ENCODE measurements around the gene HDAC9.
"Not testable (repeated sequence)": the region's sequence is repeated elsewhere in the genome, so short reads cannot be mapped to it uniquely, and the experiment has no call there.

HDAC9 gene

GRCh38 chr7:19020711-19021110 lies 525.2 kb downstream of the HDAC9 start:
- H3K4me1 ChIP-seq (ENCODE audit: control insufficient read depth, insufficient read depth, low read length), result peaks cover 8% of the 10 kb centered on the region; the same call in 1 of the 2 replicates
- H3K36me3 ChIP-seq (ENCODE audit: control insufficient read depth, insufficient read depth, low read length), result no peaks in the 10 kb centered on the region
- H3K4me3 ChIP-seq (ENCODE audit: low read depth, low read length), result no peak overlapping the region
- peak overlapping the region; percentile 32 for H3K27ac ChIP-seq (ENCODE audit: low read depth, low read length)
- H3K9me3 ChIP-seq (ENCODE audit: control insufficient read depth, insufficient read depth, low read length), result no peaks in the 10 kb centered on the region
- H3K9ac ChIP-seq (ENCODE audit: low read depth, low read length), result no peak overlapping the region
- H3K27me3 ChIP-seq (ENCODE audit: control insufficient read depth, insufficient read depth, low read length), result no peaks in the 10 kb centered on the region

- Histone ChIP-seq H3K9ac (ENCODE audit: low read depth, low read length) (no peak overlapping the region), H3K36me3 (ENCODE audit: control insufficient read depth, insufficient read depth, low read length) (no peaks in the 10 kb centered on the region), H3K4me1 (ENCODE audit: control insufficient read depth, insufficient read depth, low read length) (peaks cover 8% of the 10 kb centered on the region; the same call in 1 of the 2 replicates), H3K27ac (ENCODE audit: low read depth, low read length) (no peak overlapping the region), H3K9me3 (ENCODE audit: control insufficient read depth, insufficient read depth, low read length) (no peaks in the 10 kb centered on the region), H3K27me3 (ENCODE audit: control insufficient read depth, insufficient read depth, low read length) (no peaks in the 10 kb centered on the region), H3K4me3 (ENCODE audit: low read depth, low read length) (no peak overlapping the region)
Observed at GRCh38 chr7:19023477-19023876, 527.9 kb downstream of the HDAC9 start.

- Histone ChIP-seq H3K4me3 (ENCODE audit: low read depth, low read length) (no peak overlapping the region), H3K4me1 (ENCODE audit: control insufficient read depth, insufficient read depth, low read length) (peaks cover 8% of the 10 kb centered on the region; the same call in 1 of the 2 replicates), H3K27me3 (ENCODE audit: control insufficient read depth, insufficient read depth, low read length) (no peaks in the 10 kb centered on the region), H3K9ac (ENCODE audit: low read depth, low read length) (no peak overlapping the region), H3K9me3 (ENCODE audit: control insufficient read depth, insufficient read depth, low read length) (no peaks in the 10 kb centered on the region), H3K36me3 (ENCODE audit: control insufficient read depth, insufficient read depth, low read length) (no peaks in the 10 kb centered on the region), H3K27ac (ENCODE audit: low read depth, low read length) (no peak overlapping the region)
Observed at GRCh38 chr7:19024261-19024660, 528.7 kb downstream of the HDAC9 start.

GRCh38 chr7:19026888-19027287 lies 531.3 kb downstream of the HDAC9 start:
- Histone ChIP-seq H3K36me3 (ENCODE audit: control insufficient read depth, insufficient read depth, low read length) (no peaks in the 10 kb centered on the region), H3K9me3 (ENCODE audit: control insufficient read depth, insufficient read depth, low read length) (no peaks in the 10 kb centered on the region), H3K4me1 (ENCODE audit: control insufficient read depth, insufficient read depth, low read length) (no peaks in the 10 kb centered on the region), H3K9ac (ENCODE audit: low read depth, low read length) (no peak overlapping the region), H3K27me3 (ENCODE audit: control insufficient read depth, insufficient read depth, low read length) (no peaks in the 10 kb centered on the region), H3K27ac (ENCODE audit: low read depth, low read length) (no peak overlapping the region), H3K4me3 (ENCODE audit: low read depth, low read length) (no peak overlapping the region)

- no peaks in the 10 kb centered on the region for H3K36me3 ChIP-seq (ENCODE audit: control insufficient read depth, insufficient read depth, low read length)
- H3K4me1 ChIP-seq (ENCODE audit: control insufficient read depth, insufficient read depth, low read length), result no peaks in the 10 kb centered on the region
- no peaks in the 10 kb centered on the region for H3K9me3 ChIP-seq (ENCODE audit: control insufficient read depth, insufficient read depth, low read length)
- H3K4me3 ChIP-seq (ENCODE audit: low read depth, low read length), result no peak overlapping the region
- H3K27ac ChIP-seq (ENCODE audit: low read depth, low read length), result no peak overlapping the region
- no peak overlapping the region for H3K9ac ChIP-seq (ENCODE audit: low read depth, low read length)
- no peaks in the 10 kb centered on the region for H3K27me3 ChIP-seq (ENCODE audit: control insufficient read depth, insufficient read depth, low read length)
Observed at GRCh38 chr7:19030281-19030680, 534.7 kb downstream of the HDAC9 start.

- not testable (repeated sequence) for H3K9ac ChIP-seq (ENCODE audit: low read depth, low read length); H3K27ac ChIP-seq (ENCODE audit: low read depth, low read length); H3K4me1 ChIP-seq (ENCODE audit: control insufficient read depth, insufficient read depth, low read length); H3K9me3 ChIP-seq (ENCODE audit: control insufficient read depth, insufficient read depth, low read length); H3K4me3 ChIP-seq (ENCODE audit: low read depth, low read length); H3K36me3 ChIP-seq (ENCODE audit: control insufficient read depth, insufficient read depth, low read length); H3K27me3 ChIP-seq (ENCODE audit: control insufficient read depth, insufficient read depth, low read length)
Observed at GRCh38 chr7:19032942-19033341, 537.4 kb downstream of the HDAC9 start.

GRCh38 chr7:19051767-19052375 lies 556.3 kb downstream of the HDAC9 start:
- no peaks in the 10 kb centered on the region for H3K4me1 ChIP-seq (ENCODE audit: control insufficient read depth, insufficient read depth, low read length)
- H3K27me3 ChIP-seq (ENCODE audit: control insufficient read depth, insufficient read depth, low read length), result no peaks in the 10 kb centered on the region
- no peak overlapping the region for H3K9ac ChIP-seq (ENCODE audit: low read depth, low read length)
- no peaks in the 10 kb centered on the region for H3K36me3 ChIP-seq (ENCODE audit: control insufficient read depth, insufficient read depth, low read length)
- H3K9me3 ChIP-seq (ENCODE audit: control insufficient read depth, insufficient read depth, low read length), result no peaks in the 10 kb centered on the region
- H3K27ac ChIP-seq (ENCODE audit: low read depth, low read length), result no peak overlapping the region
- H3K4me3 ChIP-seq (ENCODE audit: low read depth, low read length), result no peak overlapping the region

Measured in HUES48 (cell line).